GM23338 (cell line): Measurements from ENCODE around the gene ZNF93. TPM values are rescaled to one million over a fixed set of nuclear protein-coding genes. Genes with fewer than 3 reads are reported as not detected.
"Not testable (repeated sequence)": the region's sequence is repeated elsewhere in the genome, so short reads cannot be mapped to it uniquely, and the experiment has no call there.

Experiments used
- ATAC-seq: fragments of 200-7000 bp; cut with Tn5 transposase; 3 replicates; pipeline ENCODE4 v1.9.1; 2020
- DNase-seq: peaks from one replicate; pipeline ENCODE4 v3.0.0-alpha.2; 2015; ENCODE audit warnings: low spot score
- H2AFZ ChIP-seq: fragments of 200-600 bp; sonication (generic); 2 replicates; pipeline ENCODE4 v1.8.0; 2016; ENCODE audit warnings: antibody characterized with exemption, mild to moderate bottlenecking, moderate library complexity
- H3F3A ChIP-seq: fragments of 200-600 bp; sonication (generic); replicated peaks from 2 replicates; pipeline ENCODE4 v1.8.0; 2017; ENCODE audit warnings: antibody characterized with exemption, mixed run types, low read depth
- H3K27ac ChIP-seq: fragments of 200-600 bp; sonication (generic); 2 replicates; pipeline ENCODE4 v1.6.1; 2016; ENCODE audit warnings: low read depth
- H3K27me3 ChIP-seq: fragments of 200-600 bp; sonication (generic); 2 replicates; pipeline ENCODE4 v1.8.0; 2016; ENCODE audit warnings: mild to moderate bottlenecking, mixed run types, moderate library complexity; ENCODE audit not compliant: insufficient read depth
- H3K36me3 ChIP-seq: fragments of 200-600 bp; sonication (generic); 2 replicates; pipeline ENCODE4 v1.8.0; 2016; ENCODE audit warnings: mild to moderate bottlenecking; ENCODE audit not compliant: insufficient read depth
- H3K4me1 ChIP-seq: fragments of 200-600 bp; sonication (generic); 2 replicates; pipeline ENCODE4 v1.8.0; 2016; ENCODE audit warnings: mild to moderate bottlenecking, moderate library complexity; ENCODE audit not compliant: insufficient read depth
- H3K4me2 ChIP-seq: fragments of 200-600 bp; sonication (generic); 2 replicates; pipeline ENCODE4 v1.7.1; 2017; ENCODE audit warnings: mixed run types
- H3K4me3 ChIP-seq: fragments of 200-600 bp; sonication (generic); 2 replicates; pipeline ENCODE4 v1.6.1; 2016; ENCODE audit warnings: mixed run types
- H3K79me2 ChIP-seq: fragments of 200-600 bp; sonication (generic); replicated peaks from 2 replicates; pipeline ENCODE4 v1.8.0; 2017; ENCODE audit warnings: mild to moderate bottlenecking; ENCODE audit not compliant: insufficient read depth
- H3K9me2 ChIP-seq: fragments of 200-600 bp; sonication (generic); 2 replicates; pipeline ENCODE4 v1.8.0; 2017; ENCODE audit not compliant: insufficient read depth
- H4K20me1 ChIP-seq: fragments of 200-600 bp; sonication (generic); replicated peaks from 2 replicates; pipeline ENCODE4 v1.8.0; 2017; ENCODE audit warnings: mild to moderate bottlenecking; ENCODE audit not compliant: insufficient read depth
- H3K27ac Mint-ChIP-seq: 2 replicates; pipeline ENCODE4 v1.8.0; 2020; ENCODE audit warnings: inconsistent platforms, mild to moderate bottlenecking, moderate library complexity, mixed read lengths
- H3K27me3 Mint-ChIP-seq: 3 replicates; pipeline ENCODE4 v1.8.0; 2022; ENCODE audit warnings: low read depth, mild to moderate bottlenecking, moderate library complexity, mixed read lengths, inconsistent platforms; ENCODE audit not compliant: insufficient read depth, poor library complexity
- H3K36me3 Mint-ChIP-seq: 3 replicates; pipeline ENCODE4 v1.8.0; 2021; ENCODE audit warnings: low read depth, mild to moderate bottlenecking, inconsistent platforms, moderate library complexity, mixed read lengths
- H3K4me1 Mint-ChIP-seq: 3 replicates; pipeline ENCODE4 v1.8.0; 2020; ENCODE audit warnings: mild to moderate bottlenecking, inconsistent platforms, mixed read lengths
- H3K4me3 Mint-ChIP-seq: 3 replicates; pipeline ENCODE4 v1.8.0; 2021; ENCODE audit warnings: moderate library complexity, mild to moderate bottlenecking, inconsistent platforms, mixed read lengths
- H3K9me3 Mint-ChIP-seq: 3 replicates; pipeline ENCODE4 v1.8.0; 2020; ENCODE audit warnings: moderate library complexity, mild to moderate bottlenecking, inconsistent platforms, mixed read lengths
- CTCF ChIP-seq, 2 experiments: fragments of 200-600 bp in 1 of 2; sonication (generic) in 1 of 2; conservative IDR thresholded peaks; 2 replicates each; pipeline versions ENCODE4 v1.5.1 to v1.6.1; 2016 to 2017; ENCODE audit warnings: antibody characterized with exemption in 2 of 2, low read depth in 2 of 2, mild to moderate bottlenecking in 2 of 2, moderate library complexity in 1 of 2
- ETS1 ChIP-seq: IDR thresholded peaks from 2 replicates; pipeline ENCODE4 v1.6.1; 2016; ENCODE audit warnings: antibody characterized with exemption
- EZH2 ChIP-seq: fragments of 200-600 bp; sonication (generic); IDR thresholded peaks from one replicate; pipeline ENCODE4 v1.8.0; 2017; ENCODE audit warnings: antibody characterized with exemption, mild to moderate bottlenecking, low read depth; ENCODE audit not compliant: unreplicated experiment
- NANOG ChIP-seq: IDR thresholded peaks from 2 replicates; pipeline ENCODE4 v1.6.1; 2016; ENCODE audit warnings: antibody characterized with exemption, borderline replicate concordance
- ZNF331 ChIP-seq: fragments of 250-450 bp; sonication (Bioruptor Pico); IDR thresholded peaks from 2 replicates; pipeline ENCODE4 v1.5.0; 2020; ENCODE audit warnings: low read depth, mild to moderate bottlenecking, moderate library complexity
- polyA plus RNA-seq: library from polyadenylated mRNA; unstranded; fragments of >200 nt; fragmentation: Nextera tagmentation; extraction: Ambion mirVana; gene quantifications from 2 replicates; pipeline ENCODE4 v1.2.1, GENCODE V29; 2016
- total RNA-seq: library from RNA; depleted of rRNA; stranded (reverse); fragments of >200 nt; shearing (Covaris generic); gene quantifications from 2 replicates; pipeline ENCODE4 v1.2.3, GENCODE V29; 2014
- TF ChIP-seq, protein P1 (sequence below): IDR thresholded peaks from one replicate; pipeline ENCODE4 v1.6.1; 2018; ENCODE audit warnings: antibody characterized with exemption; ENCODE audit not compliant: unreplicated experiment

Gene ZNF93
- total and polyA plus RNA-seq, 2 experiments from 2014 or later: 48.6 to 122 TPM

GRCh38 chr19:19884583-19884982 lies 16.2 kb upstream of the ZNF93 start (continued):
- TF ChIP-seq, protein P1, sequence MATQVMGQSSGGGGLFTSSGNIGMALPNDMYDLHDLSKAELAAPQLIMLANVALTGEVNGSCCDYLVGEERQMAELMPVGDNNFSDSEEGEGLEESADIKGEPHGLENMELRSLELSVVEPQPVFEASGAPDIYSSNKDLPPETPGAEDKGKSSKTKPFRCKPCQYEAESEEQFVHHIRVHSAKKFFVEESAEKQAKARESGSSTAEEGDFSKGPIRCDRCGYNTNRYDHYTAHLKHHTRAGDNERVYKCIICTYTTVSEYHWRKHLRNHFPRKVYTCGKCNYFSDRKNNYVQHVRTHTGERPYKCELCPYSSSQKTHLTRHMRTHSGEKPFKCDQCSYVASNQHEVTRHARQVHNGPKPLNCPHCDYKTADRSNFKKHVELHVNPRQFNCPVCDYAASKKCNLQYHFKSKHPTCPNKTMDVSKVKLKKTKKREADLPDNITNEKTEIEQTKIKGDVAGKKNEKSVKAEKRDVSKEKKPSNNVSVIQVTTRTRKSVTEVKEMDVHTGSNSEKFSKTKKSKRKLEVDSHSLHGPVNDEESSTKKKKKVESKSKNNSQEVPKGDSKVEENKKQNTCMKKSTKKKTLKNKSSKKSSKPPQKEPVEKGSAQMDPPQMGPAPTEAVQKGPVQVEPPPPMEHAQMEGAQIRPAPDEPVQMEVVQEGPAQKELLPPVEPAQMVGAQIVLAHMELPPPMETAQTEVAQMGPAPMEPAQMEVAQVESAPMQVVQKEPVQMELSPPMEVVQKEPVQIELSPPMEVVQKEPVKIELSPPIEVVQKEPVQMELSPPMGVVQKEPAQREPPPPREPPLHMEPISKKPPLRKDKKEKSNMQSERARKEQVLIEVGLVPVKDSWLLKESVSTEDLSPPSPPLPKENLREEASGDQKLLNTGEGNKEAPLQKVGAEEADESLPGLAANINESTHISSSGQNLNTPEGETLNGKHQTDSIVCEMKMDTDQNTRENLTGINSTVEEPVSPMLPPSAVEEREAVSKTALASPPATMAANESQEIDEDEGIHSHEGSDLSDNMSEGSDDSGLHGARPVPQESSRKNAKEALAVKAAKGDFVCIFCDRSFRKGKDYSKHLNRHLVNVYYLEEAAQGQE: no peak
- TF ChIP-seq ZNF331 (CRISPR knock-in tag) (no peak), ETS1 (no peak), NANOG (no peak), CTCF (conservative IDR thresholded peaks at IDR 0.05; ENCODE audit: low read depth in 2 of 2) (no peak), EZH2 (no peak)

GRCh38 chr19:19892055-19892941 lies 8.4 kb upstream of the ZNF93 start:
- not testable (repeated sequence) for H4K20me1 ChIP-seq, H2AFZ ChIP-seq, DNase-seq, H3F3A ChIP-seq, H3K4me3 Mint-ChIP-seq, H3K4me1 ChIP-seq, H3K27me3 ChIP-seq, H3K4me1 Mint-ChIP-seq, H3K27ac ChIP-seq, ATAC-seq, H3K9me2 ChIP-seq, H3K4me3 ChIP-seq, H3K27ac Mint-ChIP-seq, H3K4me2 ChIP-seq
- Histone ChIP-seq H3K36me3 (peaks cover 63% of the 10 kb centered on the region), H3K79me2 (peaks cover 32% of the 10 kb centered on the region)
- Mint-ChIP-seq H3K36me3 (peaks cover 86% of the 10 kb centered on the region), H3K9me3 (peaks cover 88% of the 10 kb centered on the region), H3K27me3 (peaks cover 16% of the 10 kb centered on the region)
